ENCODE measurements around the gene ACBD3. TPM values are rescaled to one million over a fixed set of nuclear protein-coding genes. Genes with fewer than 3 reads are reported as not detected.

Gene ACBD3
- total RNA-seq, 2 donors from 2014 or later = 44.7 to 59.8 TPM

- ATAC-seq (ENCODE audit: insufficient number of reproducible peaks, low FRiP score, low read depth) (no peak), DNase-seq (ENCODE audit: low spot score) (no peak)
- no peaks in the 10 kb centered on the region for H3K36me3 ChIP-seq
Measured at GRCh38 chr1:226201029-226201593, 14.6 kb upstream of the ACBD3 start.

GRCh38 chr1:226199971-226200370 lies 13.4 kb upstream of the ACBD3 start:
- ATAC-seq (ENCODE audit: insufficient number of reproducible peaks, low FRiP score, low read depth) = no peak
- no peaks in the 10 kb centered on the region for H3K4me1 ChIP-seq (ENCODE audit: control insufficient read depth in 1 of 2, low read depth in 2 of 2)

More at GRCh38 chr1:226201029-226201593, 14.6 kb upstream of the ACBD3 start:
- Histone ChIP-seq H3K27ac (no peak overlapping the region), H3K4me1 (ENCODE audit: control insufficient read depth in 1 of 2, low read depth in 2 of 2) (no peaks in the 10 kb centered on the region), H3K9me3 (no peaks in the 10 kb centered on the region), H3K27me3 (replicated peaks; ENCODE audit: insufficient read depth) (no peaks in the 10 kb centered on the region), H3K4me3 (no peak overlapping the region)
- TF ChIP-seq CTCF (IDR thresholded peaks at IDR 0.05) = no peak

GRCh38 chr1:226195144-226195543 lies 8.6 kb upstream of the ACBD3 start:
- Histone ChIP-seq H3K36me3 (no peaks in the 10 kb centered on the region), H3K27ac (no peak overlapping the region), H3K9me3 (no peaks in the 10 kb centered on the region), H3K4me1 (ENCODE audit: control insufficient read depth in 1 of 2, low read depth in 2 of 2) (no peaks in the 10 kb centered on the region), H3K27me3 (replicated peaks; ENCODE audit: insufficient read depth) (no peaks in the 10 kb centered on the region), H3K4me3 (no peak overlapping the region)
- TF ChIP-seq CTCF (IDR thresholded peaks at IDR 0.05) = no peak
- no peak for ATAC-seq (ENCODE audit: insufficient number of reproducible peaks, low FRiP score, low read depth)
- no peak for DNase-seq (ENCODE audit: low spot score)

More at GRCh38 chr1:226199971-226200370, 13.4 kb upstream of the ACBD3 start:
- H3K36me3 ChIP-seq = no peaks in the 10 kb centered on the region
- DNase-seq (ENCODE audit: low spot score) = no peak
- no peak overlapping the region for H3K27ac ChIP-seq
- no peaks in the 10 kb centered on the region for H3K27me3 ChIP-seq (replicated peaks; ENCODE audit: insufficient read depth)
- no peak overlapping the region for H3K4me3 ChIP-seq
- TF ChIP-seq CTCF (IDR thresholded peaks at IDR 0.05) = no peak
- H3K9me3 ChIP-seq = no peaks in the 10 kb centered on the region

- no peaks in the 10 kb centered on the region for H3K27me3 ChIP-seq (replicated peaks; ENCODE audit: insufficient read depth)
- no peak for ATAC-seq (ENCODE audit: insufficient number of reproducible peaks, low FRiP score, low read depth)
- no peak for TF ChIP-seq CTCF (IDR thresholded peaks at IDR 0.05)
- DNase-seq (ENCODE audit: low spot score) = no peak
- peak overlapping the region; percentile 98 for H3K4me3 ChIP-seq
- H3K27ac ChIP-seq = peak overlapping the region; percentile 88 to 94
- peaks cover 12 to 40% of the 10 kb centered on the region in 2 donors for H3K4me1 ChIP-seq (ENCODE audit: control insufficient read depth in 1 of 2, low read depth in 2 of 2)
- H3K36me3 ChIP-seq = no peaks in the 10 kb centered on the region
- no peaks in the 10 kb centered on the region for H3K9me3 ChIP-seq
Measured at GRCh38 chr1:226187380-226187779, 839 bp upstream of the ACBD3 start.

- peak; percentile 16 for TF ChIP-seq CTCF (IDR thresholded peaks at IDR 0.05)
Measured at GRCh38 chr1:226187019-226187322, 430 bp upstream of the ACBD3 start.

More at GRCh38 chr1:226187019-226187322, 430 bp upstream of the ACBD3 start:
- DNase-seq (ENCODE audit: low spot score) (no peak), ATAC-seq (ENCODE audit: insufficient number of reproducible peaks, low FRiP score, low read depth) (no peak)
- H3K36me3 ChIP-seq = no peaks in the 10 kb centered on the region
- peak overlapping the region; percentile 88 to 94 for H3K27ac ChIP-seq
- no peaks in the 10 kb centered on the region for H3K27me3 ChIP-seq (replicated peaks; ENCODE audit: insufficient read depth)
- peaks cover 16 to 44% of the 10 kb centered on the region in 2 donors for H3K4me1 ChIP-seq (ENCODE audit: control insufficient read depth in 1 of 2, low read depth in 2 of 2)
- no peaks in the 10 kb centered on the region for H3K9me3 ChIP-seq
- peak overlapping the region; percentile 98 for H3K4me3 ChIP-seq

Data from thoracic aorta (tissue), 2 donors.